ENCODE data around the gene TGIF1.

DNA sequence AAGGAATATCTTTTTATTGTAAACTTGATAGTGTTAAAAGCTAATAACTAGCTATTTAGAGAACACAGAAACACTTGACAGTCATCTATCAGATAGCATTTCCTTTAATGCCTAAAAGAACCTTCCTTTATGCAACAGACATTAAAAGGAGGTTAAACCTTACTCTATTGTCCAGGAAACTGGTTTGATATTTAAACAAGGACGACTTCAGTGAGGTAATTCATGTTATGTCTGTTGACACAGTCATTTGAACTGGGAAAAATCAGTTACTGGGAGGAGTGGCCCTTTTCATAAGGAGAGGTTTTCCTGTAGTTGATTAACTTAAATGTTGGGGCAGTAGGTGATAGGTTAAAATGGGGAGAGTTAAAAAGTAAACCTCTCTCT lies 6.7 kb downstream of the TGIF1 start:
- TF ChIP-seq, protein P1, sequence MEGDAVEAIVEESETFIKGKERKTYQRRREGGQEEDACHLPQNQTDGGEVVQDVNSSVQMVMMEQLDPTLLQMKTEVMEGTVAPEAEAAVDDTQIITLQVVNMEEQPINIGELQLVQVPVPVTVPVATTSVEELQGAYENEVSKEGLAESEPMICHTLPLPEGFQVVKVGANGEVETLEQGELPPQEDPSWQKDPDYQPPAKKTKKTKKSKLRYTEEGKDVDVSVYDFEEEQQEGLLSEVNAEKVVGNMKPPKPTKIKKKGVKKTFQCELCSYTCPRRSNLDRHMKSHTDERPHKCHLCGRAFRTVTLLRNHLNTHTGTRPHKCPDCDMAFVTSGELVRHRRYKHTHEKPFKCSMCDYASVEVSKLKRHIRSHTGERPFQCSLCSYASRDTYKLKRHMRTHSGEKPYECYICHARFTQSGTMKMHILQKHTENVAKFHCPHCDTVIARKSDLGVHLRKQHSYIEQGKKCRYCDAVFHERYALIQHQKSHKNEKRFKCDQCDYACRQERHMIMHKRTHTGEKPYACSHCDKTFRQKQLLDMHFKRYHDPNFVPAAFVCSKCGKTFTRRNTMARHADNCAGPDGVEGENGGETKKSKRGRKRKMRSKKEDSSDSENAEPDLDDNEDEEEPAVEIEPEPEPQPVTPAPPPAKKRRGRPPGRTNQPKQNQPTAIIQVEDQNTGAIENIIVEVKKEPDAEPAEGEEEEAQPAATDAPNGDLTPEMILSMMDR (IDR thresholded peaks at IDR 0.05; ENCODE audit: poor library complexity, severe bottlenecking), result no peak
- TF ChIP-seq EZH2 (IDR thresholded peaks at IDR 0.05; ENCODE audit: borderline replicate concordance, insufficient read depth, low read length, poor library complexity, severe bottlenecking), result no peak
- no peak for TF ChIP-seq RAD21 (conservative IDR thresholded peaks at IDR 0.05)
- TF ChIP-seq EP300 (conservative IDR thresholded peaks at IDR 0.05; ENCODE audit: poor library complexity, severe bottlenecking), result no peak

Measured in neural cell (in vitro differentiated cells).